NCI-H2171 (cell line): ENCODE results near the gene S1PR5.

Experiments
- DNase-seq: peaks from one replicate; lab custom pipeline; 2025; lab: John Stamatoyannopoulos, UW

The S1PR5 gene

GRCh38 chr19:10516064-10516385 is 1.2 kb downstream of the S1PR5 start:
- DNase-seq, result no peak

GRCh38 chr19:10514211-10515145 is 2.8 kb downstream of the S1PR5 start:
- no peak for DNase-seq

GRCh38 chr19:10513223-10513622 is 4.0 kb downstream of the S1PR5 start:
- DNase-seq, result no peak

GRCh38 chr19:10510301-10510802 is 6.9 kb downstream of the S1PR5 start:
- no peak for DNase-seq

GRCh38 chr19:10508707-10509106 is 8.5 kb downstream of the S1PR5 start:
- no peak for DNase-seq

GRCh38 chr19:10508036-10508435 is 9.2 kb downstream of the S1PR5 start:
- DNase-seq, result no peak

GRCh38 chr19:10505583-10506229 is 11.5 kb downstream of the S1PR5 start:
- no peak for DNase-seq

GRCh38 chr19:10503002-10503789 is 14.1 kb downstream of the S1PR5 start, which contains the start of gene KEAP1:
KEAP1 (minus strand) TSS chr19:10503356; CDS start chr19:10500033, 3,323 bp downstream.
- peak; percentile 43 for DNase-seq

GRCh38 chr19:10502524-10503001 is 14.7 kb downstream of the S1PR5 start:
- peak; percentile 94 for DNase-seq

GRCh38 chr19:10501971-10502523 is 15.2 kb downstream of the S1PR5 start:
- no peak for DNase-seq

- no peak for DNase-seq
Observed at GRCh38 chr19:10500247-10500592, 17.0 kb downstream of the S1PR5 start.

GRCh38 chr19:10499550-10500246 is 17.5 kb downstream of the S1PR5 start:
- no peak for DNase-seq

GRCh38 chr19:10497371-10497770 is 19.9 kb downstream of the S1PR5 start:
- DNase-seq, result no peak

GRCh38 chr19:10491472-10492047 is 25.7 kb downstream of the S1PR5 start:
- no peak for DNase-seq

- no peak for DNase-seq
Observed at GRCh38 chr19:10486551-10486950, 30.7 kb downstream of the S1PR5 start.

- DNase-seq, result peak; percentile 83
Observed at GRCh38 chr19:10478903-10479384, 38.3 kb downstream of the S1PR5 start.

GRCh38 chr19:10478476-10478875 is 38.8 kb downstream of the S1PR5 start:
- DNase-seq, result no peak

- DNase-seq, result no peak
Observed at GRCh38 chr19:10474962-10475451, 42.2 kb downstream of the S1PR5 start.

GRCh38 chr19:10473192-10473591 is 44.1 kb downstream of the S1PR5 start:
- DNase-seq, result no peak

GRCh38 chr19:10471909-10472308 is 45.3 kb downstream of the S1PR5 start:
- no peak for DNase-seq

- no peak for DNase-seq
Observed at GRCh38 chr19:10468133-10468532, 49.1 kb downstream of the S1PR5 start.
